ENCODE results near the gene MARCO. TPM values are rescaled to one million over a fixed set of nuclear protein-coding genes. Genes with fewer than 3 reads are reported as not detected.

Gene MARCO
- total and polyA plus RNA-seq, 4 donors: 21.8 to 113 (median 61.6) TPM

GRCh38 chr2:119012345-119013301 lies 70.6 kb downstream of the MARCO start:
- Histone ChIP-seq H3K9ac (ENCODE audit: low read depth in 1 of 2, low read length in 2 of 2) (no peak overlapping the region), H3K4me3 (ENCODE audit: low read depth in 1 of 3, low read length in 3 of 3) (no peak overlapping the region), H3K27me3 (ENCODE audit: control insufficient read depth in 4 of 4, insufficient read depth in 4 of 4, low read length in 3 of 4) (peaks cover 0 to 7% (median under 1%) of the 10 kb centered on the region in 4 donors), H3K9me3 (ENCODE audit: control insufficient read depth in 4 of 4, low read length in 3 of 4) (no peaks in the 10 kb centered on the region), H3K36me3 (ENCODE audit: control insufficient read depth in 4 of 4, insufficient read depth in 3 of 4, low read depth in 1 of 4, low read length in 3 of 4) (no peaks in the 10 kb centered on the region), H3K4me1 (ENCODE audit: control insufficient read depth in 4 of 4, insufficient read depth in 4 of 4, low read length in 3 of 4) (peaks cover 0 to 7% (median 3%) of the 10 kb centered on the region in 4 donors), H3K27ac (ENCODE audit: low read depth in 1 of 2, low read length in 2 of 2) (no peak overlapping the region)
- 93% methylated on average over 11 of the region's 11 CpGs for WGBS
- TF ChIP-seq ZBTB33 (IDR thresholded peaks at IDR 0.05) (no peak), NR2F2 (IDR thresholded peaks at IDR 0.05) (no peak), HNF4G (IDR thresholded peaks at IDR 0.05) (no peak), SP1 (IDR thresholded peaks at IDR 0.05) (no peak), TAF1 (conservative IDR thresholded peaks at IDR 0.05) (no peak), HNF4A (conservative IDR thresholded peaks at IDR 0.05) (no peak), EGR1 (IDR thresholded peaks at IDR 0.05; ENCODE audit: low read depth in 2 of 2) (no peak), FOXA2 (IDR thresholded peaks at IDR 0.05) (no peak), RAD21 (IDR thresholded peaks at IDR 0.05) (no peak)
- TF ChIP-seq, protein P1, sequence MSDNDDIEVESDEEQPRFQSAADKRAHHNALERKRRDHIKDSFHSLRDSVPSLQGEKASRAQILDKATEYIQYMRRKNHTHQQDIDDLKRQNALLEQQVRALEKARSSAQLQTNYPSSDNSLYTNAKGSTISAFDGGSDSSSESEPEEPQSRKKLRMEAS (IDR thresholded peaks at IDR 0.05): no peak
- TF ChIP-seq, protein P2, sequence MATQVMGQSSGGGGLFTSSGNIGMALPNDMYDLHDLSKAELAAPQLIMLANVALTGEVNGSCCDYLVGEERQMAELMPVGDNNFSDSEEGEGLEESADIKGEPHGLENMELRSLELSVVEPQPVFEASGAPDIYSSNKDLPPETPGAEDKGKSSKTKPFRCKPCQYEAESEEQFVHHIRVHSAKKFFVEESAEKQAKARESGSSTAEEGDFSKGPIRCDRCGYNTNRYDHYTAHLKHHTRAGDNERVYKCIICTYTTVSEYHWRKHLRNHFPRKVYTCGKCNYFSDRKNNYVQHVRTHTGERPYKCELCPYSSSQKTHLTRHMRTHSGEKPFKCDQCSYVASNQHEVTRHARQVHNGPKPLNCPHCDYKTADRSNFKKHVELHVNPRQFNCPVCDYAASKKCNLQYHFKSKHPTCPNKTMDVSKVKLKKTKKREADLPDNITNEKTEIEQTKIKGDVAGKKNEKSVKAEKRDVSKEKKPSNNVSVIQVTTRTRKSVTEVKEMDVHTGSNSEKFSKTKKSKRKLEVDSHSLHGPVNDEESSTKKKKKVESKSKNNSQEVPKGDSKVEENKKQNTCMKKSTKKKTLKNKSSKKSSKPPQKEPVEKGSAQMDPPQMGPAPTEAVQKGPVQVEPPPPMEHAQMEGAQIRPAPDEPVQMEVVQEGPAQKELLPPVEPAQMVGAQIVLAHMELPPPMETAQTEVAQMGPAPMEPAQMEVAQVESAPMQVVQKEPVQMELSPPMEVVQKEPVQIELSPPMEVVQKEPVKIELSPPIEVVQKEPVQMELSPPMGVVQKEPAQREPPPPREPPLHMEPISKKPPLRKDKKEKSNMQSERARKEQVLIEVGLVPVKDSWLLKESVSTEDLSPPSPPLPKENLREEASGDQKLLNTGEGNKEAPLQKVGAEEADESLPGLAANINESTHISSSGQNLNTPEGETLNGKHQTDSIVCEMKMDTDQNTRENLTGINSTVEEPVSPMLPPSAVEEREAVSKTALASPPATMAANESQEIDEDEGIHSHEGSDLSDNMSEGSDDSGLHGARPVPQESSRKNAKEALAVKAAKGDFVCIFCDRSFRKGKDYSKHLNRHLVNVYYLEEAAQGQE (IDR thresholded peaks at IDR 0.05): no peak
- DNase-seq (ENCODE audit: low spot score): peak; percentile 26

- DNase-seq (ENCODE audit: low spot score): peak; percentile 32
- WGBS: 77% methylated on average over 4 of the region's 4 CpGs
- no peak for TF ChIP-seq SP1 (IDR thresholded peaks at IDR 0.05)
- no peak for TF ChIP-seq JUND (IDR thresholded peaks at IDR 0.05)
- TF ChIP-seq TAF1 (conservative IDR thresholded peaks at IDR 0.05): no peak
- no peak for TF ChIP-seq ZBTB33 (IDR thresholded peaks at IDR 0.05)
- TF ChIP-seq RXRA (IDR thresholded peaks at IDR 0.05): no peak
- TF ChIP-seq CTCF (IDR thresholded peaks at IDR 0.05; ENCODE audit: low read depth, low read length, missing input control): no peak
- no peak for TF ChIP-seq ATF3 (IDR thresholded peaks at IDR 0.05)
- no peak for TF ChIP-seq GABPA (IDR thresholded peaks at IDR 0.05 in 1 of 2, conservative IDR thresholded peaks at IDR 0.05 in 1 of 2)
- TF ChIP-seq, protein P2 (IDR thresholded peaks at IDR 0.05): no peak
- TF ChIP-seq EGR1 (IDR thresholded peaks at IDR 0.05; ENCODE audit: low read depth in 2 of 2): no peak
- TF ChIP-seq HNF4G (IDR thresholded peaks at IDR 0.05): no peak
Observed at GRCh38 chr2:119013671-119014070, 71.7 kb downstream of the MARCO start.

More at GRCh38 chr2:119013671-119014070, 71.7 kb downstream of the MARCO start:
- H3K36me3 ChIP-seq (ENCODE audit: control insufficient read depth in 4 of 4, insufficient read depth in 3 of 4, low read depth in 1 of 4, low read length in 3 of 4): no peaks in the 10 kb centered on the region
- H3K9ac ChIP-seq (ENCODE audit: low read depth in 1 of 2, low read length in 2 of 2): no peak overlapping the region
- H3K27me3 ChIP-seq (ENCODE audit: control insufficient read depth in 4 of 4, insufficient read depth in 4 of 4, low read length in 3 of 4): peaks cover 0 to 7% (median under 1%) of the 10 kb centered on the region in 4 donors
- no peaks in the 10 kb centered on the region for H3K9me3 ChIP-seq (ENCODE audit: control insufficient read depth in 4 of 4, low read length in 3 of 4)
- no peak overlapping the region for H3K27ac ChIP-seq (ENCODE audit: low read depth in 1 of 2, low read length in 2 of 2)
- peaks cover 0 to 7% (median 3%) of the 10 kb centered on the region in 4 donors for H3K4me1 ChIP-seq (ENCODE audit: control insufficient read depth in 4 of 4, insufficient read depth in 4 of 4, low read length in 3 of 4)
- H3K4me3 ChIP-seq (ENCODE audit: low read depth in 1 of 3, low read length in 3 of 3): no peak overlapping the region
